Neuronal stem cell (in vitro differentiated cells): ENCODE measurements around the gene TNIK.

ENCODE experiments used
- DNase-seq: peaks from one replicate; pipeline ENCODE4 v3.0.0-alpha.2; 2013; ENCODE audit warnings: low spot score
- H2AFZ ChIP-seq: one replicate; pipeline ENCODE4 v1.6.1; 2013; ENCODE audit warnings: mild to moderate bottlenecking, low read length, inconsistent platforms
- H2AK5ac ChIP-seq: 2 replicates; pipeline ENCODE4 v1.6.1; 2013; ENCODE audit warnings: low read depth, mild to moderate bottlenecking, inconsistent platforms, low read length, moderate library complexity, mixed read lengths
- H2BK120ac ChIP-seq: 2 replicates; pipeline ENCODE4 v1.6.1; 2013; ENCODE audit warnings: low read depth, mild to moderate bottlenecking, inconsistent platforms, low read length, moderate library complexity, mixed read lengths
- H2BK12ac ChIP-seq: one replicate; pipeline ENCODE4 v1.6.1; 2013; ENCODE audit warnings: low read length, inconsistent platforms
- H2BK15ac ChIP-seq: 2 replicates; pipeline ENCODE4 v1.6.1; 2013; ENCODE audit warnings: mild to moderate bottlenecking, low read length, inconsistent platforms, mixed read lengths
- H2BK5ac ChIP-seq: one replicate; pipeline ENCODE4 v1.6.1; 2013; ENCODE audit warnings: inconsistent platforms, mild to moderate bottlenecking, low read length, moderate library complexity
- H3K14ac ChIP-seq: one replicate; pipeline ENCODE4 v1.6.1; 2013; ENCODE audit warnings: low read length, inconsistent platforms
- H3K18ac ChIP-seq: 2 replicates; pipeline ENCODE4 v1.6.1; 2013; ENCODE audit warnings: low read length, inconsistent platforms
- H3K23ac ChIP-seq: 2 replicates; pipeline ENCODE4 v1.6.1; 2013; ENCODE audit warnings: low read depth, mild to moderate bottlenecking, mixed read lengths, low read length, inconsistent platforms; ENCODE audit not compliant: poor library complexity
- H3K27ac ChIP-seq: replicated peaks from 3 replicates; pipeline ENCODE4 v1.5.1; 2013; ENCODE audit warnings: low read length, inconsistent platforms
- H3K27me3 ChIP-seq, 3 experiments: 2 replicates each; pipeline ENCODE4 v1.6.1; 2013; ENCODE audit warnings: low read length in 3 of 3, mild to moderate bottlenecking in 2 of 3, inconsistent platforms in 1 of 3, low read depth in 1 of 3, mixed read lengths in 1 of 3, moderate library complexity in 1 of 3; ENCODE audit not compliant: control insufficient read depth in 3 of 3, insufficient read depth in 3 of 3
- H3K36me3 ChIP-seq, 2 donors: replicated peaks in 1 of 2; 2 replicates each; pipeline ENCODE4 v1.6.1; 2013; ENCODE audit warnings: low read length in 2 of 2; ENCODE audit not compliant: control insufficient read depth in 2 of 2, insufficient read depth in 2 of 2
- H3K4ac ChIP-seq: 2 replicates; pipeline ENCODE4 v1.6.1; 2013; ENCODE audit warnings: inconsistent platforms, mild to moderate bottlenecking, low read length, moderate library complexity
- H3K4me1 ChIP-seq, 2 donors: 1 replicate in 1 of 2; 2 replicates in 1 of 2; pipeline ENCODE4 v1.6.1; 2013; ENCODE audit warnings: low read length in 2 of 2, low read depth in 1 of 2; ENCODE audit not compliant: control insufficient read depth in 2 of 2, insufficient read depth in 1 of 2
- H3K4me2 ChIP-seq: one replicate; pipeline ENCODE4 v1.6.1; 2013; ENCODE audit warnings: mild to moderate bottlenecking, low read length, inconsistent platforms; ENCODE audit not compliant: insufficient read depth, poor library complexity, severe bottlenecking
- H3K4me3 ChIP-seq, 2 donors: 2 replicates each; pipeline ENCODE4 v1.5.1; 2013; ENCODE audit warnings: low read length in 2 of 2, mild to moderate bottlenecking in 2 of 2, inconsistent platforms in 1 of 2, moderate library complexity in 1 of 2
- H3K79me1 ChIP-seq: one replicate; pipeline ENCODE4 v1.6.1; 2013; ENCODE audit warnings: low read depth, mild to moderate bottlenecking, inconsistent platforms, low read length, moderate library complexity
- H3K9ac ChIP-seq: one replicate; pipeline ENCODE4 v1.6.1; 2013; ENCODE audit warnings: mild to moderate bottlenecking, low read depth, low read length, inconsistent platforms; ENCODE audit not compliant: poor library complexity
- H3K9me3 ChIP-seq, 2 donors: replicated peaks in 1 of 2; 2 replicates each; pipeline versions ENCODE3 to v1.6.1; 2013; ENCODE audit warnings: low read length in 2 of 2, mild to moderate bottlenecking in 2 of 2, inconsistent platforms in 1 of 2, low read depth in 1 of 2, mixed read lengths in 1 of 2, moderate library complexity in 1 of 2; ENCODE audit not compliant: control insufficient read depth in 2 of 2, insufficient read depth in 1 of 2
- H4K8ac ChIP-seq: one replicate; pipeline ENCODE4 v1.6.1; 2013; ENCODE audit warnings: low read depth, mild to moderate bottlenecking, inconsistent platforms, low read length, moderate library complexity
- H4K91ac ChIP-seq: one replicate; pipeline ENCODE4 v1.6.1; 2013; ENCODE audit warnings: low read length, low read depth, mild to moderate bottlenecking, inconsistent platforms; ENCODE audit not compliant: poor library complexity
- WGBS, 2 donors: extraction: QIAGEN DNeasy Blood & Tissue Kit; methylation state at CpG; one replicate each; pipeline ENCODE4 v1.1.7; 2013; ENCODE audit warnings: missing lambda C conversion rate in 2 of 2, mixed read lengths in 1 of 2; ENCODE audit not compliant: insufficient read length in 2 of 2, insufficient replicate concordance in 1 of 2; ENCODE audit errors: extremely low coverage in 2 of 2; 5-methylcytosine and 5-hydroxymethylcytosine counted together

TNIK gene

GRCh38 chr3:171225708-171226107 lies 234.5 kb downstream of the TNIK start:
- H4K91ac ChIP-seq: no peak overlapping the region
- no peak overlapping the region for H2BK15ac ChIP-seq
- H3K14ac ChIP-seq: no peak overlapping the region
- no peak overlapping the region for H3K27ac ChIP-seq
- no peaks in the 10 kb centered on the region for H3K27me3 ChIP-seq
- no peak overlapping the region for H2BK12ac ChIP-seq
- no peak overlapping the region for H2AK5ac ChIP-seq
- H2AFZ ChIP-seq: no peak overlapping the region
- H2BK5ac ChIP-seq: no peak overlapping the region
- no peak for DNase-seq
- H3K79me1 ChIP-seq: no peaks in the 10 kb centered on the region
- H3K4me2 ChIP-seq: no peak overlapping the region
- no peak overlapping the region for H3K4me3 ChIP-seq
- H3K23ac ChIP-seq: no peak overlapping the region
- no CpG with 5 or more reads among the region's 1 CpG for WGBS, 2 donors
- H2BK120ac ChIP-seq: no peak overlapping the region
- H3K18ac ChIP-seq: no peak overlapping the region
- no peak overlapping the region for H3K4ac ChIP-seq
- peaks cover 0 to 16% of the 10 kb centered on the region in 2 donors for H3K9me3 ChIP-seq
- no peak overlapping the region for H4K8ac ChIP-seq
- H3K9ac ChIP-seq: no peak overlapping the region
- no peaks in the 10 kb centered on the region for H3K4me1 ChIP-seq
- peaks cover 0 to 36% of the 10 kb centered on the region in 2 donors for H3K36me3 ChIP-seq

DNA sequence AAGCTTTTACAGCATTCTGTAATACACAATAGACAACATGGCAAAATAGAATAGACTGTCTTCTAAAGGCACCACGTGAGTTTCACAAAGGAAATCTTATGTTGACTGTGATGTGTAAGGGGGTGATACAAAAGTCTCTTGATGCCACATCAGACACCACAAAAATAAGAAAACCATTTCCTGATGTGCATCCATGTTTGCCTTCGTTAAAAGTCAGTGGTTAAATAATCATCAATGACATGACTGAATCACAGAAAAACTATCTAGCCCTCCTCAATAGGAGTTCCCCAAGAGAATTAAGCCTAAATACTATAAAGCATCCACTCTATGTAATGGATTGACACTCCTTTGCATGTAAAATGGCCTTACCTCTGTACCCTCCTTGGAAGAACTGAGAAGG lies 235.0 kb downstream of the TNIK start:
- no peak for DNase-seq
- Histone ChIP-seq H3K79me1 (no peaks in the 10 kb centered on the region), H3K27ac (no peak overlapping the region), H3K36me3 (peaks cover 0 to 36% of the 10 kb centered on the region in 2 donors), H3K18ac (no peak overlapping the region), H3K14ac (no peak overlapping the region), H3K9ac (no peak overlapping the region), H4K8ac (no peak overlapping the region), H3K23ac (no peak overlapping the region), H2BK5ac (no peak overlapping the region), H3K27me3 (no peaks in the 10 kb centered on the region), H3K4me2 (no peak overlapping the region), H2BK12ac (no peak overlapping the region), H2BK120ac (no peak overlapping the region), H3K4me3 (no peak overlapping the region), H3K4ac (no peak overlapping the region), H4K91ac (no peak overlapping the region), H3K4me1 (no peaks in the 10 kb centered on the region), H2AFZ (no peak overlapping the region), H2AK5ac (no peak overlapping the region), H2BK15ac (no peak overlapping the region), H3K9me3 (peaks cover 0 to 16% of the 10 kb centered on the region in 2 donors)
- WGBS, 2 donors: no CpG with 5 or more reads among the region's 2 CpGs

- H2AK5ac ChIP-seq: no peak overlapping the region
- WGBS, 2 donors: no CpG with 5 or more reads among the region's 1 CpG
- H3K14ac ChIP-seq: no peak overlapping the region
- H3K23ac ChIP-seq: no peak overlapping the region
- H2BK5ac ChIP-seq: no peak overlapping the region
- H3K4me2 ChIP-seq: no peak overlapping the region
- no peak overlapping the region for H4K91ac ChIP-seq
- no peak overlapping the region for H3K4ac ChIP-seq
- no peak for DNase-seq
- H3K27me3 ChIP-seq: no peaks in the 10 kb centered on the region
- H3K79me1 ChIP-seq: no peaks in the 10 kb centered on the region
- no peak overlapping the region for H2BK120ac ChIP-seq
- peaks cover 0 to 36% of the 10 kb centered on the region in 2 donors for H3K36me3 ChIP-seq
- no peak overlapping the region for H2AFZ ChIP-seq
- no peak overlapping the region for H2BK15ac ChIP-seq
- H3K9ac ChIP-seq: no peak overlapping the region
- no peak overlapping the region for H3K18ac ChIP-seq
- peaks cover 0 to 16% of the 10 kb centered on the region in 2 donors for H3K9me3 ChIP-seq
- no peak overlapping the region for H4K8ac ChIP-seq
- no peak overlapping the region for H2BK12ac ChIP-seq
- no peaks in the 10 kb centered on the region for H3K4me1 ChIP-seq
- H3K27ac ChIP-seq: no peak overlapping the region
- no peak overlapping the region for H3K4me3 ChIP-seq
Measured at GRCh38 chr3:171223396-171223795, 236.8 kb downstream of the TNIK start.

DNA sequence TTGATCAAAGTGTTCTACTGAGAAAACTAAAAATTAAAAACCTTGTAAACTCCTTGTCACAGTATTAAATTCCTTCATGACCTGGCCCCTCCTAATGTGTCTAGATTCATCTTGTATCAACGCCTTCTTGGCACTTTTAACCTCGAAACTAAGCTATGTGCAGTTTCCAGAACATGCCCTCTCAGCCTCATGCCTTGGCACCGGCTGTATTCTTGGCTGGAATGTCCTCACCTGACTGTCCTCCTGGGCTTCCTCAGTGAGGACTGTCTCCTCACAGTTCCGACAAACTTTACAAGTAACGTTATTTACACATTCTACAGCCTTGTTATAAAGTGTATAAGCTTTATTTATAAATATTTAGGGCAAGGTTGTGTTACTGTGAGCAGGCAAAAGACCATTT lies 237.2 kb downstream of the TNIK start:
- Histone ChIP-seq H3K4me3 (no peak overlapping the region), H3K9ac (no peak overlapping the region), H4K8ac (no peak overlapping the region), H3K9me3 (peaks cover 0 to 16% of the 10 kb centered on the region in 2 donors), H2BK120ac (no peak overlapping the region), H3K36me3 (peaks cover 0 to 36% of the 10 kb centered on the region in 2 donors), H3K23ac (no peak overlapping the region), H3K79me1 (no peaks in the 10 kb centered on the region), H3K27me3 (no peaks in the 10 kb centered on the region), H2BK15ac (no peak overlapping the region), H2AFZ (no peak overlapping the region), H2AK5ac (no peak overlapping the region), H2BK12ac (no peak overlapping the region), H3K4me1 (no peaks in the 10 kb centered on the region), H3K18ac (no peak overlapping the region), H4K91ac (no peak overlapping the region), H2BK5ac (no peak overlapping the region), H3K14ac (no peak overlapping the region), H3K4ac (no peak overlapping the region), H3K4me2 (no peak overlapping the region), H3K27ac (no peak overlapping the region)
- no CpG with 5 or more reads among the region's 5 CpGs for WGBS, 2 donors
- no peak for DNase-seq
